Suprapubic skin (tissue), 4 donors: ENCODE data around the gene ZNF775. TPM values are rescaled to one million over a fixed set of nuclear protein-coding genes. Genes with fewer than 3 reads are reported as not detected.
A peak's percentile ranks its signal among the peaks of the same experiment; 100 is the strongest.

Experiments used
- DNase-seq, 2 donors: peaks; one replicate each; pipeline ENCODE4 v3.0.0-alpha.2; 2019; ENCODE audit warnings: low spot score in 2 of 2
- H3K27ac ChIP-seq: fragments of 200-600 bp; sonication (generic); one replicate; pipeline ENCODE4 v1.5.1; 2019
- H3K27me3 ChIP-seq: fragments of 200-600 bp; sonication (generic); one replicate; pipeline ENCODE4 v1.5.1; 2019
- H3K36me3 ChIP-seq: fragments of 200-600 bp; sonication (generic); one replicate; pipeline ENCODE4 v1.5.1; 2019
- H3K4me1 ChIP-seq: fragments of 200-600 bp; sonication (generic); one replicate; pipeline ENCODE4 v1.5.1; 2019
- H3K4me3 ChIP-seq: fragments of 200-600 bp; sonication (generic); one replicate; pipeline ENCODE4 v1.5.1; 2019; ENCODE audit warnings: mild to moderate bottlenecking
- H3K9me3 ChIP-seq: fragments of 200-600 bp; sonication (generic); one replicate; pipeline ENCODE4 v1.5.1; 2019
- CTCF ChIP-seq, 2 donors: fragments of 200-600 bp in 1 of 2; fragments of 450-650 bp in 1 of 2; sonication (generic) in 1 of 2; IDR thresholded peaks; one replicate each; pipeline ENCODE4 v1.5.1; 2016 to 2019; ENCODE audit warnings: antibody characterized with exemption in 2 of 2, mild to moderate bottlenecking in 1 of 2, moderate library complexity in 1 of 2
- EP300 ChIP-seq: sonication (generic); formaldehyde crosslinking; IDR thresholded peaks from one replicate; pipeline ENCODE4 v1.6.1; 2017; ENCODE audit warnings: antibody characterized with exemption
- POLR2A ChIP-seq, 2 donors: fragments of 450-650 bp; IDR thresholded peaks; one replicate each; pipeline ENCODE4 v1.6.1; 2017; ENCODE audit warnings: antibody characterized with exemption in 2 of 2, mild to moderate bottlenecking in 2 of 2, moderate library complexity in 2 of 2
- POLR2AphosphoS5 ChIP-seq, 3 donors: sonication (generic); formaldehyde crosslinking; IDR thresholded peaks; one replicate each; pipeline ENCODE4 v1.6.1; 2017; ENCODE audit warnings: antibody characterized with exemption in 3 of 3
- WGBS: methylation state at CpG from one replicate; pipeline ENCODE4 v1.1.5; 2018; 5-methylcytosine and 5-hydroxymethylcytosine counted together
- total RNA-seq, 4 donors: library from RNA; depleted of rRNA; stranded (reverse); fragments of >200 nt; gene quantifications; one replicate each; pipeline ENCODE4 v1.1.0, GENCODE V29; 2016

Gene ZNF775
- total RNA-seq, 4 donors from 2014 or later, result 1.6 to 3.9 (median 2.6) TPM

GRCh38 chr7:150379441-150380379, 580 bp downstream of the ZNF775 start:
- TF ChIP-seq EP300, result no peak
- no peak for TF ChIP-seq POLR2A (IDR thresholded peaks at IDR 0.05)
- no peak for TF ChIP-seq CTCF (IDR thresholded peaks at IDR 0.05)
- no peak for TF ChIP-seq POLR2AphosphoS5 (IDR thresholded peaks at IDR 0.05)
- Histone ChIP-seq H3K36me3 (no peaks in the 10 kb centered on the region), H3K27me3 (no peaks in the 10 kb centered on the region), H3K27ac (peak overlapping the region; percentile 85), H3K4me1 (peaks cover 56% of the 10 kb centered on the region), H3K4me3 (peak overlapping the region; percentile 87), H3K9me3 (no peaks in the 10 kb centered on the region)
- under 1% methylated on average over 43 of the region's 52 CpGs for WGBS
- no peak for DNase-seq

GRCh38 chr7:150380463-150380862, 1.3 kb downstream of the ZNF775 start:
- TF ChIP-seq EP300 (no peak), CTCF (IDR thresholded peaks at IDR 0.05) (no peak), POLR2A (IDR thresholded peaks at IDR 0.05) (no peak), POLR2AphosphoS5 (IDR thresholded peaks at IDR 0.05) (no peak)
- Histone ChIP-seq H3K27ac (no peak overlapping the region), H3K27me3 (no peaks in the 10 kb centered on the region), H3K36me3 (no peaks in the 10 kb centered on the region), H3K4me1 (peaks cover 56% of the 10 kb centered on the region), H3K9me3 (no peaks in the 10 kb centered on the region), H3K4me3 (no peak overlapping the region)
- no peak for DNase-seq
- 72% methylated on average over 11 of the region's 11 CpGs for WGBS

GRCh38 chr7:150381096-150381495, 2.0 kb downstream of the ZNF775 start:
- Histone ChIP-seq H3K27me3 (no peaks in the 10 kb centered on the region), H3K9me3 (no peaks in the 10 kb centered on the region), H3K27ac (no peak overlapping the region), H3K36me3 (no peaks in the 10 kb centered on the region), H3K4me3 (no peak overlapping the region), H3K4me1 (peaks cover 53% of the 10 kb centered on the region)
- TF ChIP-seq POLR2A (IDR thresholded peaks at IDR 0.05) (no peak), POLR2AphosphoS5 (IDR thresholded peaks at IDR 0.05) (no peak), EP300 (no peak), CTCF (IDR thresholded peaks at IDR 0.05) (no peak)
- no peak for DNase-seq
- WGBS, result 64% methylated on average over 9 of the region's 9 CpGs

- H3K27ac ChIP-seq, result no peak overlapping the region
- H3K4me1 ChIP-seq, result peaks cover 46% of the 10 kb centered on the region
- H3K9me3 ChIP-seq, result no peaks in the 10 kb centered on the region
- no peak for DNase-seq
- WGBS, result 95% methylated on average over 1 of the region's 1 CpG
- H3K27me3 ChIP-seq, result no peaks in the 10 kb centered on the region
- TF ChIP-seq POLR2A (IDR thresholded peaks at IDR 0.05) (no peak), EP300 (no peak)
- no peak overlapping the region for H3K4me3 ChIP-seq
- H3K36me3 ChIP-seq, result no peaks in the 10 kb centered on the region
These were observed 2.6 kb downstream of the ZNF775 start for GRCh38 chr7:150381785-150382122.

- no peaks in the 10 kb centered on the region for H3K27me3 ChIP-seq
- DNase-seq, result no peak
- no peaks in the 10 kb centered on the region for H3K36me3 ChIP-seq
- 64% methylated on average over 10 of the region's 20 CpGs for WGBS
- H3K27ac ChIP-seq, result no peak overlapping the region
- H3K4me1 ChIP-seq, result peaks cover 45% of the 10 kb centered on the region
- no peak for TF ChIP-seq CTCF (IDR thresholded peaks at IDR 0.05)
- TF ChIP-seq POLR2A (IDR thresholded peaks at IDR 0.05), result no peak
- TF ChIP-seq POLR2AphosphoS5 (IDR thresholded peaks at IDR 0.05), result no peak
- TF ChIP-seq EP300, result no peak
- H3K9me3 ChIP-seq, result no peaks in the 10 kb centered on the region
- H3K4me3 ChIP-seq, result no peak overlapping the region
These were observed 3.2 kb downstream of the ZNF775 start for GRCh38 chr7:150382123-150382843.
